SU-DHL-6 (cell line): ENCODE measurements around the gene PCDHA9.
"Not testable (repeated sequence)": the region's sequence is repeated elsewhere in the genome, so short reads cannot be mapped to it uniquely, and the experiment has no call there.

Experiments
- H2AFZ ChIP-seq: fragments of 200-600 bp; sonication (generic); 2 replicates; pipeline ENCODE4 v1.6.1; 2014; ENCODE audit warnings: low read depth, mild to moderate bottlenecking, moderate library complexity, mixed read lengths, antibody characterized with exemption, low read length; ENCODE audit not compliant: severe bottlenecking
- H3F3A ChIP-seq: fragments of 200-600 bp; shearing (Covaris generic); 2 replicates; pipeline ENCODE4 v1.6.0; 2016; ENCODE audit warnings: antibody characterized with exemption, mild to moderate bottlenecking; ENCODE audit not compliant: insufficient read depth
- H3K27ac ChIP-seq: fragments of 200-600 bp; sonication (generic); 2 replicates; pipeline ENCODE4 v1.5.1; 2016; ENCODE audit warnings: low read depth, mild to moderate bottlenecking, low read length, moderate library complexity, mixed read lengths
- H3K27me3 ChIP-seq: fragments of 200-600 bp; sonication (generic), shearing (Covaris generic); 2 replicates; pipeline ENCODE4 v1.6.0; 2014; ENCODE audit warnings: mild to moderate bottlenecking, low read length
- H3K36me3 ChIP-seq: fragments of 200-600 bp; sonication (generic); 2 replicates; pipeline ENCODE4 v1.6.1; 2014; ENCODE audit warnings: mild to moderate bottlenecking, low read length, mixed read lengths
- H3K4me2 ChIP-seq: fragments of 300-600, 200-600 bp; shearing (Covaris generic), sonication (generic); 2 replicates; pipeline ENCODE4 v1.6.0; 2014; ENCODE audit warnings: low read length, low read depth, mild to moderate bottlenecking; ENCODE audit not compliant: poor library complexity, severe bottlenecking
- H3K4me3 ChIP-seq: fragments of 200-600 bp; sonication (generic); 2 replicates; pipeline ENCODE4 v1.5.1; 2014; ENCODE audit warnings: antibody characterized with exemption, low read length, mild to moderate bottlenecking, mixed read lengths; ENCODE audit not compliant: insufficient read depth, poor library complexity, severe bottlenecking
- H3K79me2 ChIP-seq: fragments of 200-600 bp; sonication (generic); 2 replicates; pipeline ENCODE4 v1.6.1; 2014; ENCODE audit warnings: mild to moderate bottlenecking, low read length, moderate library complexity; ENCODE audit not compliant: insufficient read depth
- H3K9ac ChIP-seq: fragments of 200-600 bp; sonication (generic); 2 replicates; pipeline ENCODE4 v1.7.0; 2014; ENCODE audit warnings: mild to moderate bottlenecking, low read length
- H3K9me2 ChIP-seq: fragments of 200-600 bp; sonication (generic); replicated peaks from 2 replicates; pipeline ENCODE4 v1.6.1; 2014; ENCODE audit warnings: low read length; ENCODE audit not compliant: insufficient read depth
- H3K9me3 ChIP-seq: fragments of 200-600 bp; sonication (generic); 2 replicates; pipeline ENCODE4 v1.6.1; 2014; ENCODE audit warnings: low read length, mixed read lengths; ENCODE audit not compliant: insufficient read depth
- H4K20me1 ChIP-seq: fragments of 200-600 bp; sonication (generic); 2 replicates; pipeline ENCODE4 v1.6.1; 2014; ENCODE audit warnings: low read depth, mild to moderate bottlenecking, antibody characterized with exemption, low read length, moderate library complexity, mixed read lengths
- EZH2phosphoT487 ChIP-seq: fragments of 200-600 bp; sonication (generic), shearing (Covaris generic); conservative IDR thresholded peaks from 2 replicates; pipeline ENCODE4 v1.6.1; 2018; ENCODE audit warnings: mild to moderate bottlenecking, antibody characterized with exemption, low read length, moderate library complexity, mixed read lengths
- TF ChIP-seq, protein P1 (sequence below): fragments of 200-600 bp; sonication (generic); IDR thresholded peaks from one replicate; pipeline ENCODE4 v1.5.1; 2017; ENCODE audit warnings: antibody characterized with exemption, mild to moderate bottlenecking, low read length, moderate library complexity; ENCODE audit not compliant: insufficient read depth, poor library complexity, severe bottlenecking

The PCDHA9 gene

DNA sequence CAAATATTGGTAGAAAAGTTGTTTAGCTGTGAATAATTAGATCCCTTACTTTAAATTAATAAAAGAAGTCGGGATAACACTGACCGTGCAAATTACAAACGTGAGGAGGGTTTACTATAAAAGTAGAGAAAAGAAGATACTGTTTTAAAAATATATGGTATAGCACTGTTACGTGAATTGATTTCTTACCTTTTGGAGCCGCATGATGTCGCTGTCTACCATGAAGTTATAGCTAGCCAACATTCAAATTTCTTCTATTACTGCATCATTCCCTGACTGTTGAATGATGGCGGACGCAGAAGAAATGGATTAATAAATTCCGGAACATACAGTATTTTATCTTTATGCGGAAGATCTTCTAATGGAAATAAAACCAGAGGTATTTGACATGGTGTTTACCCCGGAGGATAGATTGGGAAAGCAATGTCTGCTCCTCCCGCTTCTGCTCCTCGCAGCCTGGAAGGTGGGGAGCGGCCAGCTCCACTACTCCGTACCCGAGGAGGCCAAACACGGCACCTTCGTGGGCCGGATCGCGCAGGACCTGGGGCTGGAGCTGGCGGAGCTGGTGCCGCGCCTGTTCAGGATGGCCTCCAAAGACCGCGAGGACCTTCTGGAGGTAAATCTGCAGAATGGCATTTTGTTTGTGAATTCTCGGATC lies 20.3 kb upstream of the PCDHA9 start, which contains the start of gene PCDHA6:
TSS of gene PCDHA6 (plus strand) at position 257 of the 658 bp plus-strand sequence. CDS start at position 389, 132 bp downstream.
- H3K36me3 ChIP-seq: no peaks in the 10 kb centered on the region
- no peak within 1 kb of the TSS for H3K9ac ChIP-seq
- no peaks in the 10 kb centered on the region for H4K20me1 ChIP-seq
- no peaks in the 10 kb centered on the region for H3K9me2 ChIP-seq
- no peaks in the 10 kb centered on the region for H3K9me3 ChIP-seq
- no peak within 1 kb of the TSS for H2AFZ ChIP-seq
- no peak within 1 kb of the TSS for H3K4me3 ChIP-seq
- TF ChIP-seq, protein P1, sequence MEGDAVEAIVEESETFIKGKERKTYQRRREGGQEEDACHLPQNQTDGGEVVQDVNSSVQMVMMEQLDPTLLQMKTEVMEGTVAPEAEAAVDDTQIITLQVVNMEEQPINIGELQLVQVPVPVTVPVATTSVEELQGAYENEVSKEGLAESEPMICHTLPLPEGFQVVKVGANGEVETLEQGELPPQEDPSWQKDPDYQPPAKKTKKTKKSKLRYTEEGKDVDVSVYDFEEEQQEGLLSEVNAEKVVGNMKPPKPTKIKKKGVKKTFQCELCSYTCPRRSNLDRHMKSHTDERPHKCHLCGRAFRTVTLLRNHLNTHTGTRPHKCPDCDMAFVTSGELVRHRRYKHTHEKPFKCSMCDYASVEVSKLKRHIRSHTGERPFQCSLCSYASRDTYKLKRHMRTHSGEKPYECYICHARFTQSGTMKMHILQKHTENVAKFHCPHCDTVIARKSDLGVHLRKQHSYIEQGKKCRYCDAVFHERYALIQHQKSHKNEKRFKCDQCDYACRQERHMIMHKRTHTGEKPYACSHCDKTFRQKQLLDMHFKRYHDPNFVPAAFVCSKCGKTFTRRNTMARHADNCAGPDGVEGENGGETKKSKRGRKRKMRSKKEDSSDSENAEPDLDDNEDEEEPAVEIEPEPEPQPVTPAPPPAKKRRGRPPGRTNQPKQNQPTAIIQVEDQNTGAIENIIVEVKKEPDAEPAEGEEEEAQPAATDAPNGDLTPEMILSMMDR: no peak
- TF ChIP-seq EZH2phosphoT487: no peak
- H3K79me2 ChIP-seq: no peaks in the 10 kb centered on the region
- no peak within 1 kb of the TSS for H3K27ac ChIP-seq
- H3K4me2 ChIP-seq: no peak within 1 kb of the TSS
- H3K27me3 ChIP-seq: no peaks in the 10 kb centered on the region
- H3F3A ChIP-seq: no peaks in the 10 kb centered on the region

DNA sequence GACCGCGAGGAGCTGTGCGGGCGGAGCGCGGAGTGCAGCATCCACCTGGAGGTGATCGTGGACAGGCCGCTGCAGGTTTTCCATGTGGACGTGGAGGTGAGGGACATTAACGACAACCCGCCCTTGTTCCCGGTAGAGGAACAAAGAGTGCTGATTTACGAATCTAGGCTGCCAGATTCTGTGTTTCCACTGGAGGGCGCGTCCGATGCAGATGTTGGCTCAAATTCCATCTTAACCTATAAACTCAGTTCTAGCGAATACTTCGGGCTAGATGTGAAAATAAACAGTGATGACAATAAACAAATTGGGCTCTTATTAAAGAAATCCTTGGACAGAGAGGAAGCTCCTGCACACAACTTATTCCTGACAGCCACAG lies 19.8 kb upstream of the PCDHA9 start:
- H4K20me1 ChIP-seq: no peaks in the 10 kb centered on the region
- H3K27ac ChIP-seq: no peak overlapping the region
- no peak overlapping the region for H2AFZ ChIP-seq
- H3K4me3 ChIP-seq: no peak overlapping the region
- no peaks in the 10 kb centered on the region for H3K36me3 ChIP-seq
- H3K4me2 ChIP-seq: no peak overlapping the region
- H3K9ac ChIP-seq: no peak overlapping the region
- H3F3A ChIP-seq: no peaks in the 10 kb centered on the region
- H3K9me2 ChIP-seq: no peaks in the 10 kb centered on the region
- no peaks in the 10 kb centered on the region for H3K79me2 ChIP-seq
- no peak for TF ChIP-seq EZH2phosphoT487
- TF ChIP-seq, protein P1: no peak
- no peaks in the 10 kb centered on the region for H3K9me3 ChIP-seq
- no peaks in the 10 kb centered on the region for H3K27me3 ChIP-seq

DNA sequence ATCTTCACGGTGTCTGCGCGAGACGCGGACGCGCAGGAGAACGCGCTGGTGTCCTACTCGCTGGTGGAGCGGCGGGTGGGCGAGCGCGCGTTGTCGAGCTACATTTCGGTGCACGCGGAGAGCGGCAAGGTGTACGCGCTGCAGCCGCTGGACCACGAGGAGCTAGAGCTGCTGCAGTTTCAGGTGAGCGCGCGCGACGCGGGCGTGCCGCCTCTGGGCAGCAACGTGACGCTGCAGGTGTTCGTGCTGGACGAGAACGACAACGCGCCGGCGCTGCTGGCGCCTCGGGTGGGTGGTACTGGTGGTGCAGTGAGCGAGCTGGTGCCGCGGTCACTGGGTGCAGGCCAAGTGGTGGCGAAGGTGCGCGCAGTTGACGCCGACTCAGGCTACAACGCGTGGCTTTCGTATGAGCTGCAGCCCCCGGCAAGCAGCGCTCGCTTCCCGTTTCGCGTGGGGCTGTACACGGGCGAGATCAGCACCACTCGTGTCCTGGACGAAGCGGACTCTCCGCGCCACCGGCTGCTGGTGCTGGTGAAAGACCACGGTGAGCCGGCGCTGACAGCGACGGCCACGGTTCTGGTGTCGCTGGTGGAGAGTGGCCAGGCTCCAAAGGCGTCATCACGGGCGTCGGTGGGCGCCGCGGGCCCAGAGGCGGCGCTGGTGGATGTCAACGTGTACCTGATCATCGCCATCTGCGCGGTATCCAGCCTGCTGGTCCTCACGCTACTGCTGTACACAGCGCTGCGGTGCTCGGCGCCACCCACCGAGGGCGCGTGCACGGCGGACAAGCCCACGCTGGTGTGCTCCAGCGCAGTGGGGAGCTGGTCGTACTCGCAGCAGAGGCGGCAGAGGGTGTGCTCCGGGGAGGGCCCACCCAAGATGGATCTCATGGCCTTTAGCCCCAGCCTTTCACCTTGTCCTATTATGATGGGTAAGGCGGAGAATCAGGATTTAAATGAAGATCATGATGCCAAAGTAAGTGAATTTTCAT lies 18.4 kb upstream of the PCDHA9 start:
- not testable (repeated sequence) for H2AFZ ChIP-seq

DNA sequence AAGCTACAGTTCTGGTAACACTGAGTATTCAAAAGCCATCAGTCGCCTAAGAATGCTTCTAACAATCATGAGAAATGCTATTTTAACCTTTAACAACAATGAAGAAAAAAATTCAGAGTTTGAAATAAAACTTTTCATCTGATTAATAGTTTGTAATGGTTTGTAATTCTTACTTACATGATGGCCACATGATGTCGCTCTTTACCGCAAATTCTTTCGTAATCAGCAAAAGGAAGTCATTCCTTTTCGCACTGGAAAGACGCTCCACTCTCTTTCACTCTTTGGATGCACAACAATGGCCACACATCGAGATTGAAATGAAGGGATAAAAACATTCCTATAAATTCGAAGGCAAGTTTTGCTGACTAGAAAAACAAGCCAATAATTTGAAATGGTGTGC lies 14.2 kb upstream of the PCDHA9 start, which contains the start of gene PCDHA7:
TSS of gene PCDHA7 (plus strand) at position 277 of the 400 bp plus-strand sequence. CDS start at position 392, 115 bp downstream.
- Histone ChIP-seq H2AFZ (no peak within 1 kb of the TSS), H3K4me3 (no peak within 1 kb of the TSS), H3K79me2 (no peaks in the 10 kb centered on the region), H3K27ac (no peak within 1 kb of the TSS), H3K27me3 (no peaks in the 10 kb centered on the region), H3F3A (no peaks in the 10 kb centered on the region), H3K9me3 (no peaks in the 10 kb centered on the region), H3K9me2 (no peaks in the 10 kb centered on the region), H3K36me3 (no peaks in the 10 kb centered on the region), H3K9ac (no peak within 1 kb of the TSS), H4K20me1 (no peaks in the 10 kb centered on the region), H3K4me2 (no peak within 1 kb of the TSS)
- TF ChIP-seq, protein P1: no peak
- TF ChIP-seq EZH2phosphoT487: no peak

More for the DNA sequence above, 18.4 kb upstream of the PCDHA9 start:
- H3K27ac ChIP-seq, H3K36me3 ChIP-seq, H3F3A ChIP-seq, H3K9me2 ChIP-seq, H3K9ac ChIP-seq, H3K27me3 ChIP-seq, H3K9me3 ChIP-seq, H4K20me1 ChIP-seq, H3K4me2 ChIP-seq, H3K79me2 ChIP-seq, H3K4me3 ChIP-seq: not testable (repeated sequence)

DNA sequence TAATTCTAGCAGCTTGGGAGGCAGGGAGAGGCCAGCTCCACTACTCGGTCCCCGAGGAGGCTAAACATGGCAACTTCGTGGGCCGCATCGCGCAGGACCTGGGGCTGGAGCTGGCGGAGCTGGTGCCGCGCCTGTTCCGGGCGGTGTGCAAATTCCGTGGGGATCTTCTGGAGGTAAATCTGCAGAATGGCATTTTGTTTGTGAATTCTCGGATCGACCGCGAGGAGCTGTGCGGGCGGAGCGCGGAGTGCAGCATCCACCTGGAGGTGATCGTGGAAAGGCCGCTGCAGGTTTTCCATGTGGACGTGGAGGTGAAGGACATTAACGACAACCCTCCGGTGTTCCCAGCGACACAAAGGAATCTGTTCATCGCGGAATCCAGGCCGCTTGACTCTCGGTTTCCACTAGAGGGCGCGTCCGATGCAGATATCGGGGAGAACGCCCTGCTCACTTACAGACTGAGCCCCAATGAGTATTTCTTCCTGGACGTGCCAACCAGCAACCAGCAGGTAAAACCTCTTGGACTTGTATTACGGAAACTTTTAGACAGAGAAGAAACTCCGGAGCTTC lies 13.7 kb upstream of the PCDHA9 start:
- not testable (repeated sequence) for H3K4me3 ChIP-seq, H3K36me3 ChIP-seq, H3K27ac ChIP-seq, H4K20me1 ChIP-seq, H3K9me3 ChIP-seq, H3K4me2 ChIP-seq, H3K79me2 ChIP-seq, H3K9me2 ChIP-seq, H3K27me3 ChIP-seq, H2AFZ ChIP-seq, H3K9ac ChIP-seq, H3F3A ChIP-seq
